Activated CD4-positive, alpha-beta T cell treated with anti-CD3 and anti-CD28 coated beads, Interleukin-2, amount 50 U/mL, for 1 hour (primary cell): ENCODE measurements around the gene MUC20.
"Not testable (repeated sequence)": the region's sequence is repeated elsewhere in the genome, so short reads cannot be mapped to it uniquely, and the experiment has no call there.

Source experiments
- DNase-seq: peaks from one replicate; pipeline ENCODE4 v3.0.0-alpha.2; 2020

The MUC20 gene

DNA sequence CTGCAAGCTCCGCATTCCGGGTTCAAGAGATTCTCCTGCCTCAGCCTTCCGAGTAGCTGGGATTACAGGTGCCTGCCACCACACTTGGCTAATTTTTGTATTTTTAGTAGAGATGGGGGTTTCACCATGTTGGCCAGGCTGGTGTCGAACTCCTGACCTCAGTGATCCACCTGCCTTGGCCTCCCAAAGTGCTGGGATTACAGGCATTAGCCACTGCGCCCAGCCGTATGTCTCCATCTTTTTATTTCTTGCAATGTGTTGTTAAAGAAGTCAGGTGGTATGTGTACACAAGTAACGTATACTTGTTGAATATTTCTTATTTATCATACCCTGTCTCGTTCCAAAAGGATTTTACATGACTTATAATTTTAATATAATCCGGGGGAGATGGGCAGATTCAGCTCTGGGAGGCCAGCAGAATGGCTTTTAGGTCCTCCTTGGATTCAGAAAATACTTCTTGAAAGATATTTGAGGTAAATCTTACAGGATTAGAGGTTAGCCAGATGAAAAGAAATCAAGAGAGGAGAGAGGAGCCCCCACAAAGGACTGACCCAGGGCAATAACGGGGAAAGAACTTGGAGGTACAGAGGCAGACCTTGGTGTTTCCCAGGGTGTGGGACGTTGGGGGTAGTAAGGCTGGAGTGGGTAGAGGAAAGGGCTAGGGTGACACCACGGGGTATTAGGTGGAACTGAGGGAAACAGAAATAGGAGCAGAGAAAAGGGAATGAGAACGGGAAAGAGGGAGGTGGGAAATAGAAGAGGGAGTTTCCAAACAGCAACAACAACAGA, 27.2 kb upstream of the MUC20 start:
- no peak for DNase-seq

DNA sequence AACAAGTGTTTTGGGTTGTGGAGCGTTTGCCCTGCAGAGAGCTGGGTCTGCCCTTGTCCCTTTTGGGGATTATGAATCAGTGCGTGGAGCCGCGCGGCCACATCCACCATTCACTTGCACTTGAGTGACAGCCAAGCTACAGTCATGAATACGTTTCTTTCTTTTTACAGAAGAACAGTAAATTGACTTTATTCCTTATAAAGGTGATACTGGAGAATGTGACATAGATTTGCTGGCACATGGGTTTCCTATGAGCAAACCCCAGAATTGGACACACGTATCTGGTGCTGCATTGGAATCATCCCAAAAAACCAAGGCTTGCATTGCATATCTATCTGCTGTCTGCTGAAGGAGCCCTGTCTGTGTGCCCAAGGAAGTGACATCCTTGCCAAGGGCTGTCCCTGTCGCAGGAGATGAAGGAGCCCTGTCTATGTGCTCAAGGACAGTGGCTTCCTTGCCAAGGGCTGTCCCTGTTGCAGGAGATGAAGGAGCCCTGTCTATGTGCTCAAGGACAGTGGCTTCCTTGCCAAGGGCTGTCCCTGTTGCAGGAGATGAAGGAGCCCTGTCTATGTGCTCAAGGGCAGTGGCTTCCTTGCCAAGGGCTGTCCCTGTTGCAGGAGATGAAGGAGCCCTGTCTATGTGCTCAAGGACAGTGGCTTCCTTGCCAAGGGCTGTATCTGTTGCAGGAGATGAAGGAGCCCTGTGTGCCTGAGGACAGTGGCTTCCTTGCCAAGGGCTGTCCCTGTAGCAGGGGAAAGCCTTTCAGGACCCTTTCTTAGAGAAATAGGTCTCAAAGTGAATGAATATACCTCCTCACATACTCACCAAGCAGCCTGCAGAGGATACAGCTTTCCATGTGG, 26.3 kb upstream of the MUC20 start:
- not testable (repeated sequence) for DNase-seq

DNA sequence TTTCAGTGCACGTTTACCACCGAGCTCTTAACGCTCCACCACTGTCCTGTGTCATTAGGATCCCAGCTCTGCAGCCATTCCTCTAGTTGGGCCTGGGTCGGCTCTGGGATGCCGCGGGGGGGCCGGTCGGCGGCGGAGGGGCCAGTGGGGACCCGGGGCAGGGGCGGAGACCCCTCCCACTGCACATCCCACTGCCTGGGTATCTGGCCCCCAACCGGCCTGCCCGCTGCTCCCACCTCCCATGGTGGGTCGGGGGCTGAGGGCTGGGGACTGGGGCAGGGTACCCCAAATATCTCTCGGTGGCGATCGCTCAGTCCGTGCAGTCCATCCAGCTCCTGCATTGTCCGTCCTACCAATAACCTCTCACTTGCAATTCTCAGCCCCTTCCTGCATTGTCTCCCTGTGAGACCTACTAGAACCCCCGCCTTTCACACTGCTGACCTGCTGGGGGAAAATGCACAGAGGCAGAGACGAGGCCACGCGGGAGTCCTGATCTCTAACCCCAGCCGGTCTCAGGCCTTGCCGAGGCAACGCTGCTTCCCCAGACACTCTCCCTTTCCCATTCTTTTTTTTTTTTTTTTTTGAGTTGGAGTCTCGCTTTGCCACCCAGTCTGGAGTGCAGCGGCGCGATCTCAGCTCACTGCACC, 24.0 kb upstream of the MUC20 start:
- no peak for DNase-seq

DNA sequence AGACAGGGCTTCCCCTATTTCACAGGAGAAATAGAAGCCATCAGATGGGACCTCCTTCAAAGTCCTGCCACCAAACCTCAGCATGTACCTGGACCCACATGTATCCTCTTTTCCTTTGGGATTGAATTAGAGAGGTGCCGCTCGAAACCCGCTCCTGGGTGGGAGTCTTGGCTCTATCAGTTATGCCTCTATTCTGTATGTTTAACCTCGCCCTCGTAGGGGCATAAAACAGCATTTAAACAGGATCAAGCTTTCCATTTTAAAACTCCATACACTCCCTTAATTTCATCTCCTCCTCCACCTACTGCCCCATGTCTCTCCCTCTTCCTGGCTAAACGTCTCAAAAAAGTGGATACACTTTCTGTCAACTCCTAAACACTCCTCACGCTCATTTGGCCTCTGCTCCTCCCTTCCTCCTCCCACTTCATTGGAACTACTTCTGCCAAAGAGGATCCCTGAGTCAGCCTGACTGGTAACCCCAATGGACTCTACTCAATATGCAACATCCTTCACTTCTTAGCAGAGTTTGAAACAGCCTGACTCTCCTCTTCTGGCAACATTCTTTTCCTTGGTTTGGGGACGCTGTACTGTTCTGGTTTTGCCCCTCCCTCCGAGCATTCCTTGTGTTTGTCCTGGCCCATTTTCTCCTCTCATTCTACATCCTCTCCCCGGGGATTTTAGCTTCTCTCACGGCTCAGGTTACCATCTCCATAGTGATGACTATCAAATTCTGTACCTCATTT, 23.0 kb upstream of the MUC20 start:
- DNase-seq, result no peak

DNA sequence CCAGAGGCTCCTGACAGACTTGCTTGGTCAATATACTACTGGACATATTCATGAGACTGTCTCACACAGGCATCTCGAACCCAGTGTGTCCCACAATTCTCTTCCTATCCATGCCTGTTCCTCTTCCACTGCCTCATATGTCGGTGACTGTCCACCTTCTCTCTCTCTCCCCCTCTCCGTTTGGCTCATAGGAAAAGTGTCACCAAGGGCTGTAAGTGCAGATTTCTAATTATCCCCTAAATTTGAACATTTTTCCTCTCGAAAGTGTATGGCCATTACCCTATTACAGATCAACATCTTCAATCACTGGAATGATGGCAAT, 22.5 kb upstream of the MUC20 start:
- DNase-seq, result no peak

DNA sequence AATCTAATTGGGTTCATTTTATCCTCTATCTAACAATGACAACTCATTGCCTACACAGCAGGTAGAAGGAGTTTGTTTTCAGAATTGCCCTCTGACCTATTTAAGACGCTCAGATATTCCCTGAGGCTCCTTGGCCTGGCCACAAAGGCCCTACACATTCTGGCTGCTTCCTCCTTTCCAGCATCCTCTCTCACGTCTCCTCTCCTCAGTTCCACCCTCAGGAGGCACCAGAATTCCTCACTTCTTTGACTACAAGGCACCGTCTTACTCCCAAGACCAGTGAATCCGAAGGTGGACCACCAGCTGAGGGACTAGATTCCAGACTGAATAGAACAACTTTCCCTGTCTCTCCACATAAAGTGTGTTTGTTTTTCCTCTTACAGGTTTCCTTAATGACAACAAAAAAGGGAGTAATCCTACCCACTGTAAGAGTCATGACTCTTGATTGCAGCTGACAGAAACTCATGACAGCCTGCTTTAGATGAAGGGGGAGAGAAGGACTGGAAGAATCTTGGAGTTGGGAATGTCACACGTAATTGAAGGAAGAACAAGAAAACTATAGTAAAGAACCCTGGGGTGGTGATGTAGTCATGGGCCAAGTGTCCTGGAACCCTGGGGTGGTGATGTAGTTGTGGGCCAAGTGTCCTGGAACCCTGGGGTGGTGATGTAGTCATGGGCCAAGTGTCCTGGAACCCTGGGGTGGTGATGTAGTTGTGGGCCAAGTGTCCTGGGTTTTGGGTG, 22.0 kb upstream of the MUC20 start:
- no peak for DNase-seq

DNA sequence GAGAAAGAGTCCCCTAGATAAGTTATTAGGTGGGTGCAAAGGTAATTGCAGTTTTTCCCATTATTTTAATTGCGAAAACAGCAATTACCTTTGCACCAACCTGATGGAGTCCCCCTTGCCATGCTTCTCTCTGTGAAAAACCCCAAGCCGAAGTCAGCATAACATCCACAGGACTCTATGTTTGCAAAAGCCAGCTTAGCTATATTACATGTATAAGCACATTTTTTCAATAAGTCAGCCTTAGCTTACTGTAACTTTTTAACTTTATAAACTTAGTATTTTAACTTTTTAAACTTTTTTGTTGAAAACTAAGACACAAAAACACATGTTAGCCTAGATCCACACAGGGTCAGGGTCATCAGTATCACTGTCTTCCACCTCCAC, 21.4 kb upstream of the MUC20 start:
- DNase-seq, result no peak

DNA sequence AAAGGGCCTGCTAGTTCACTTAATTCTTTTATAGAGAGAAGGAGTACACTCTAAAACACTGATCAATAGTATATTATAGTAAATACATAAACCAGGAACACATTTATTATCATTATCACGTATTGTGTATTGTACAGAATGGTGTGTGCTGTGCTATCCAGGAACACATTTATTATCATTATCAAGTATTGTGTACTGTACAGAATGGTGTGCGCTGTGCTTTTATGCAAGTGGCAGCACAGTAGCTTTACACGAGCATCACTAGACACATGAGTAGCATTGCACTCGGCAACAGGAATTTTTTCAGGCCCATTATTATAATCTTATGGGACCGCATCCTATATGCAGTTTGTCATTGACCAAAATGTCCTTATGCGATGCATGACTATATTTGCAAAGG, 20.9 kb upstream of the MUC20 start:
- DNase-seq, result no peak

DNA sequence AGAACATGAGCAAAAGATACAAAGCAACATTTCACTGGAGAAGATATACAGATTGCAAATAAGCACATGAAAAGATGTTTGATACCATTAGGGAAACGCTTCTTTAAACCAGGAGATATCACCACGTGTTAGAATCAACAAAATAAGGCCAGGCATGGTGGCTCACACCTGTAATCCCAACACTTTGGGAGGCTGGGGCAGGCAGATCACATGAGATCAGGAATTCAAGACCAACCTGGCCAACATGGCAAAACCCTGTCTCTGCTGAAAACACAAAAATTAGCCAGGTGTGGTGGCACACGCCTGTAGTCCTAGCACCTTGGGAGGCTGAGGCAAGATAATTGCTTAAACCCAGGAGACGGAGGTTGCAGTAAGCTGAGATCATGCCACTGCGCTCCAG, 20.5 kb upstream of the MUC20 start:
- no peak for DNase-seq

DNA sequence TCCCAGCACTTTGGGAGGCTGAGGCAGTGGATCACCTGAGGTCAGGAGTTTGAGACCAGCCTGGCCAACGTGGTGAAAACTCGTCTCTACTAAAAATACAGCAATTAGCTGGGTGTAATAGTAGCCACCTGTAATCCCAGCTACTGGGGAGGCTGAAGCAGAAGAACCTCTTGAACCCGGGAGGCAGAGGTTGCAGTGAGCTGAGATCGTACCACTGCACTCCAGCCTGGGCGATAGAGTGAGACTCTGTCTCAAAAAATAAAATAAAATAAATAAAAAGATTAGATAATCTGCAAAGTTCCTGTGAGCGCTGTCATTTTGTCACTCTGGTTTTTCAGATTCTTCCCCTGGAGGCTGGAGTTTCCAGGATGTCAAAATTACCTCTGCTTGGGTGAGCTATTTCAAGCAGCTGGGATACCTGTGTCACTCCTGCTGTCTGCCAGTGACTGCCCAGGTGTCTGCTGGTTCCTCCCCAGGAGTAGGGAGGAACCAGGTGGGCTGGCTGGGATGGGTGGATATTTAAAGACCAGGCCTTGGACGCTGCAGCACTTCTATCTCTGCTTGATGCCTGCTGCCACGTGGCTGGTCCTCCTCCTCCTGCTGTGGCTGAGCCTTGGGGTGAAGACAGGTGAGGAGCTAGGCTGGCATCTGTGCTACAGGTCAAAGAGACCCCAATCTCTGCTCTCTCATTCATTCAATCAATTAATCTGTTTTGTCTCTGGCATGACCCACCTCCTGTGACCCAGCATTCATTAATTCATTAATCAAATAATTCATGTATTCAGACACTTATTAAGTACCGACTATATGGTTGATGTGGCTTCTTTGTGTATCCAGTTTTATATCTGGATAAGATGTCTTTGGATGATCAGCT, 19.5 kb upstream of the MUC20 start:
- DNase-seq, result no peak

DNA sequence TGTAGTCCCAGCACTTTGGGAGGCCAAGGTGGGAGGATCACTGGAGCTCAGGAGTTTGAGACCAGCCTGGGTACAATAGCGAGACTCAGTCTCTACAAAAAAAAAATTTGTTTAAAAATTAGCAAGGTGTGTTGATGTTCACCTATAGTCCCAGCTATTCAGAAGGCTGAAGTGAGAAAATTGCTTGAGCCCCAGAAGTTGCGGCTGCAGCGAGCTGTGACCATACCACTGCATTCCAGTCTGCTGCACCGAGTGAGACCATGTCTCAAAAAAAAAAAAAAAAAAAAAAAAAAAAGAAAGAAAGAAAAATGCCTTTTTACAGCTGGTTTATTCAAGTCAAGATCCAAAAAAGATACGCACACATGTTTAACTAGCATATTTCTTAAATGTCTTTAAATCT, 17.0 kb upstream of the MUC20 start:
- no peak for DNase-seq

DNA sequence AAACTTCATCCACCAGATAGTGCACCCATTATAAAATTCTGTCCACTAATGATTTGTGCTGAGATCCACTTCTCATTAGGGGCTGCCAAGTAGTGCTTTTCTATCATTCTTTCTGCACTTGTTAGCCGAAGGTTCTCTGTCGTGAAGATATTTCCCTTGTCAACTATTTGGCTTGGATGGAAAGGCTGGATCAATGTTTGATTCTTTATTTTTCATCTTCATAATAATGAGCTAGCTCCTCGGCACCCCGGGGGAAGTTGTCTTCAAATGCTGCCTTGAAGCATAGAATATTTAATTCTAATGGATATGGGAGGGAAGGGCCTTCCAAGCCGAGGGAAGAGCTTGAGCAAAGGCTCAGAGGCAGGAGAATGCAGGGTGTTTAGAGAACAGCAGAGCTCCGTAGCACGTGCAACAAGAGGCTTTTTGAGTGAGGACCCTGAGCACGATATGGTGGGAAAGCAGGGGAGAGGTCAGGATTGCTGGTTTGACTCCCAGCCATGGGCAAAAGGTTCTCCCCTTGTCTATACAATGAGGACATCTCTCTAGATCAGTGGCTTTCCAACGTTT, 16.3 kb upstream of the MUC20 start:
- no peak for DNase-seq

DNA sequence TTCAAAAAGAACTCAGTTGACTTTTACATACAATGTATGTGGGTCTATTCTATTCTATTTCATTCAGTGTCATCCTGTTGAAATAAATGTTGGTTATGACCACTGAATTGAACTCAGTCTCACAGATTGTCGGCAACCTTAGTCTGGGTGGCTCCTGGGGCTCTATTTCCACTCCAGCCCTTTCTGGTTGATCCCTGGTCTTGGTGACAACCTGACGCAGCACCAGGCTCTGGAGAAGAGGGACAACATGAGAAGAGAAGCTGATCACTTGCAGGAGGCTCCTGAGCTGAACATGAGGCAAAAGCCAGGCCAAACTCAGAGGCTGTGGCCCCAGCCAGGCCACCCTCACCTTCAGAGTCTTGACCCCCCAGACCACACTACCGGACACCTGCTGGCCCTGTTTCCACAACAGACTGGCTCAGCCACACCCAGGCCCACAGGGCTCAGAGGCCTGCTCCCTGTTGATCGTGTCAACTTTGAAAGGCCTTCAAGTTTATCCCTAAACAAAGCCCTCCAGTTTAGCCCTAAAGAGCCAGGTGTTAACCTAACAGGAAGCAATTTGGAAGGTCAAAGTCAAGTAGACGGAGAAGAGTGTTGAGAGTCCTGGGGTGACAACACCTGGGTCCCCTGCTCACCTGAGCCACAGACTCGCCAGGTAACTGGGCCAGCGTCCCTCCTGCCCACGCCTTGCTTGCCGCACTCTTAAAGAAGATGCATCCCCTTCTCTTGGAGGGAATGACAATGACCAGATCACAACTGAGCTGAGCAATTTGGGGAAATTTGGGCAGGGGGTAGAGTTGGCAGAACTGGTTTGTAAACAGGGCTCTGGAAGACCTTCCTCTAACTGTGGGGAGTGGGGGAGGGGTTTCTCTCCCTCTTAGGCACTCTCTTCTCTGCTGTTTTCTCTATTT, 15.4 kb upstream of the MUC20 start:
- DNase-seq, result no peak

DNA sequence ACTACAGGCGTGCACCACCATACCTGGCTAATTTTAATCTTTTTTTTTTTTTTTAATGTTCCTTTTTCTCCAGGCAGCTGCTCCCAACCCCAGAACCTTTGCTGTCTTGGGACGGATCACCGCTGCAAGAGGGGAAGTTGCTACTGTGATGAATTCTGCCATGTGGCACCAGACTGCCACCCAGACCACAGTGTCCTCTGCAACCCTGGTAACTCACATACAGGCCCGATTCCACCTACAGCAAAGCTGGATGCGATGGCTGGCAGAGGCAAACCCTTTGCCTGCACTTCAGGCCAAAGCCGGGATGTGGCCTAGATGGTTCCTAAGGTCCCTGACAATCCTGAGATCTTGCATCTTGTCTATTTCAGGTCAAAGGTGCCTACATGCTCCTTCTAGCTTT, 12.7 kb upstream of the MUC20 start:
- DNase-seq, result no peak

DNA sequence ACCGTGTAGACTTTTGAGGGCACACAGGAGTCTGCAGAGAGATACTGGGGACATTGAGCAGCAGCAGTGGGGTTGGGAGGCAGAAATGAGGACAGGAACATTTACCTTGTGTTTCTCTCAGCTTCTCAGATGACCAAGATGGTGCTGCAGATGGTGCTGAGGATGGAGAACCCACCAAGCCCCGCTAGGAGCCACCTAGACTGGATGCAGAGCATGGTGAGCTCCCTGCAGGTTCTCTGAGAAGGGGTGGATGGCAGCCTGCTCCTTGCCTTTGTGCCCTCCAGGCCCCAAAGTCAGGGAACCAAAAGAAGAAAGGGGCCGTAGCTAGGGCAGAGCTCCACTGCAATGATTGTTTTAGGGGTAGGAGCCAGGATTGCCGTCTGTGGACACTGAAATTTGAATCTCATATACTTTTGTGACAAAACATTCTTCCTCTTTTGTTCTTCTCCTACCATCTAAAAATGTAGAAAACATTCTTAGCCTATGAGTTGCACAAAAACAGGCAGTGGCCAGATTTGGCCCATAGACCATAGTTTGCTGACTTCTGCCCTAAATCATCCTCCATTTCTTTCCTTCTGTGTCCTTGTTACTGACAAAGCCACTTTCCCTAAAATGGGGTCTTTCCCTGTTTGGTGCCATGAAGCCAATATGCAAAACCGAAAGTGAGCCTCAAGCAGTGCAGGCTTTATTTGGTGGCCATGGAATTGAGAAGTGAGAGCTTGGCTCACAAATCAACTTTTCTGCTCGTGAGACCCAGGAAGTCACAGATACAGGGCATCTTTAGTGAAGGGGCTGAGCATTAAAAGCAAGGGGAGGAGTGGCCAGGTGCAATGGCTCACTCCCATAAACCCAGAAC, 11.9 kb upstream of the MUC20 start:
- no peak for DNase-seq

DNA sequence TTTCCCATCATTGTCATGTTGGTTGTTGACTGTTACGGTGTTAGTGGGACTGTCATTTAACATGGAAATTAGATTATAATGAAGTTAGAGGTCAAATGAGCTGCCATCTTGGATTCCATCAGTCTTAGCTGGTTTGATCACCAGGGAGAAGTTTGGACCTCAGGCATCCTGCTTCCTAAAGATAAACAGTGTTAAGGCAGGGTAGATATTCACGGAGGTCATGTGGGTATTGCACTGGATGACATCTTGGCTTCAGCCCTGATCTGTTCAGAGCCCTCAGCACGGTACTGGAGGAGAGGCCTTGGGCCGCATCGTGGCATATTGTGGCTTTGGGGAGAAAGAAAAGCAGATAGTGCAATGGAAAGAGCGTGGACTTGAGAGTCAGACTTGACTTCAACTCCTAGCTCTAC, 11.1 kb upstream of the MUC20 start:
- no peak for DNase-seq

DNA sequence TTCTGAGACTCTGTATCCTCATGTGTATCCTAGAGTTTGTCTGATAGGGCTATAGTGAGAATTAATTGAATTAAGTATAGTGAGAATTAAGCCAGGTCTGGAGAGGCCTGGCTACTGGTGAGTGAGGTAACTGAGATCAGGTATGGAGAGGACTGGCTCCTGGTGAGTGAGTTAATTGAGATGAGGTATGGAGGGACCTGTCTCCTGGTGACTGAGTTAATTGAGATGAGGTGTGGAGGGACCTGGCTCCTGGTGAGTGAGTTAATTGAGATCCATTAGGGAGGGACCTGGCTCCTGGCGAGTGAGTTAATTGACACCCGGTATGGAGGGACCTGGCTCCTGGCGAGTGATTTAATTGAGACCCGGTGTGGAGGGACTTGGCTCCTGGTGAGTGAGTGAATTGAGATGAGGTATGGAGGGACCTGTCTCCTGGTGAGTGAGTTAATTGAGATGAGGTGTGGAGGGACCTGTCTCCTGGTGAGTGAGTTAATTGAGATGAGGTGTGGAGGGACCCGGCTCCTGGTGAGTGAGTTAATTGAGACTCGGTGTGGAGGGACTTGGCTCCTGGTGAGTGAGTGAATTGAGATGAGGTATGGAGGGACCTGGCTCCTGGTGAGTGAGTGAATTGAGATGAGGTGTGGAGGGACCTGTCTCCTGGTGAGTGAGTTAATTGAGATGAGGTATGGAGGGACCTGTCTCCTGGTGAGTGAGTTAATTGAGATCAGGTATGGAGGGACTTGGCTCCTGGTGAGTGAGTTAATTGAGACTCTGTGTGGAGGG, 10.5 kb upstream of the MUC20 start:
- not testable (repeated sequence) for DNase-seq
